GM19193 (cell line): ENCODE data around the gene H3-3A.

Source experiments
- POLR2A ChIP-seq: IDR thresholded peaks from 4 replicates; pipeline ENCODE4 v1.6.1; 2011; ENCODE audit not compliant: insufficient read depth, insufficient read length; ENCODE audit errors: extremely low read depth

H3-3A gene

DNA sequence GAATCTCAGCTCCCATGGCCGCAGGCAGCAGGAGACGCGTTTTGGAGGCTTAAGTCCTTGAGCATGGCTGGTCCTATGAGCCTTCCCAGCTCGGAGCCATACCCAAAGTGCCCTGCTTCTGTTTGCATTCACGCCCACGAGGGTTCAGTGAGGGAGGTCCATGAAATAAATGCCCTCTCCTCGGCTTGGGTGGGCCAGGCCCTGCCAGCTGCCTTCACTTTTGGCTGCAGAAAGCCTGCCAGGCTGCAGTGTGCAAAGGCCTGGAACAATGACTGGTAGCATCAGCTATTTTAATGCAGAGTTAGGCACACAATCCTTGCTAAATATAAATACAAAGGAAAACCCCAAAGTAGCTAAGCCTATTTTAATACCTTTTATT is 49.4 kb downstream of the H3-3A start:
- no peak for TF ChIP-seq POLR2A

DNA sequence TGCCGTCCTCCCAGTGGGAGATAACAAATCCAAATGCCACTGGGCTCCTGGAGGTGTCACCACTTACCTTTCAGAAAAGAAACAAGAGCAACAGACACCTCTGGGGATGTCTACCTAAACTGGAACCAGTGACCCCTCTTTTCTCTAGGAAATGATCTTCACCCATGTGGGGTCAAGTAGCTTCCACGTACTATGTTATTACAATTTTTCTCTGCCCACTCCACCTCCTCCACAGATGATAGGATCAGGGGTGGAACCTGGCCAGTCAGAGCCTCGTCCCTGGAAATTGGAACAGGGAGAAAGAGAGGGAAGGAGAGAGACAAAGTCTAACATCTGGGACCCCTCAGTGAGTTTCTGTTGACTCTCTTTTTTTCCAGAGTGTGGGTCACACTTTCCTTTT is 50.1 kb downstream of the H3-3A start:
- TF ChIP-seq POLR2A: no peak

DNA sequence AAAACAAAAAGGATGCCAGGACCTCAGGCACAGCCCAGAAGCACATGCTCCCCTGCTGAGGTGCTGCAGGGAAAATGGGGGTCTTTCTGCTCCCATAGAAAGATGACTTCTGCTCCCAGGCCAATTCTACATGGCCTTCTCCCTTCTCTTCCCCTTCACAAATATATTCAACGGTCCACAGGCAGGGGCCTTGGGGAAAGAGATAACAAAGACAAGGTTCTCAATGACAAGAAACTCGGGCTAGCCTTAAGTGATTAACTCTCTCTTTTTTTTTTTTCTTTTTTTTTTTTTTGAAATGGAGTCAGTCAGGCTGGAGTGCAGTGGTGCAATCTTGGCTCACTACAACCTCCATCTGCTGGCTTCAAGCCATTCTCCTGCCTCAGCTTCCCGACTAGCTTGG is 54.2 kb downstream of the H3-3A start:
- TF ChIP-seq POLR2A: no peak

DNA sequence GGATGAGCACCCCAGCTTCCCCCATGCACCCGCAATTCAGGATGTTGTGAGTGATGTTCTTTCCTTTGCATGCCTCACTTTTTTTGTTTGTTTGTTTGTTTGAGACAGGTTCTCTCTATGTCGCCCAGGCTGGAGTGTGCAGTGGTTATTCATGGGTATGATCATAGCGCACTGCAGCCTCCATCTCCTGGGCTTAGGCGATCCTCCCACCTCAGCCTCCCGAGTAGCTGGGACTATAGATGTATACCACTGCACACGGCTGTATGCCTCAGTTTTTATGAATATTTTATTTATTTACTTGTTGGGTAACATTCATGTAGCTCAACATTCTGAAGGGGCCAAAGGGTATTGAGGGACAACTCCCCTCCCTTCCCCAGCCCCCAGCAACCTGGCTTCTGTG is 54.8 kb downstream of the H3-3A start:
- TF ChIP-seq POLR2A: no peak

DNA sequence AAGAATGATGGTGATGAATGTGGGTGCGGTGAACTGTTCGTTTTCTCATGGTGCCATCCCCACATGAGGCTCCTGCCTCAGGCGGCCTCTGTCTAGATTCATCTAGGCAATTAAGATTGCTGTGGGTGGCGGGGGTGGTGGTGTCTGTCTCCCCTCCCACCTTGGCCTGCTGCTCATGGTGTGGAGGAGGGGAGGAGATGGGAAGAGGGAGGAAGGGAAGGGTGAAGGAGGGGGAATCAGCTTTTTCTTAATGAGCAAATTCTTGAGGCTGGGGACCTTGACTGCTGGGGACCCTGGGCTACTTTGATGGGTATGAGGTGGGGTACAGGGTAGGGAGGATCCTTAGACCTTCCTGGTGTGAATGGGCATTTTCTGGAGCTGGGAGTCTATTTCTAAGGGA is 55.8 kb downstream of the H3-3A start:
- no peak for TF ChIP-seq POLR2A

- TF ChIP-seq POLR2A: no peak
These were observed 56.7 kb downstream of the H3-3A start for GRCh38 chr1:226119169-226119568.

- TF ChIP-seq POLR2A: no peak
These were observed 57.9 kb downstream of the H3-3A start for GRCh38 chr1:226120398-226120797.

- no peak for TF ChIP-seq POLR2A
These were observed 58.6 kb downstream of the H3-3A start for GRCh38 chr1:226121049-226121586.
